Calu3 (cell line): ENCODE data around the gene ELOVL5. TPM values are rescaled to one million over a fixed set of nuclear protein-coding genes. Genes with fewer than 3 reads are reported as not detected.

Source experiments
- BruUV-seq: library from RNA; stranded (reverse); fragments of 400-500 nt; replicated peaks from 2 replicates; lab custom pipeline; 2021; lab: Mats Ljungman, UMichigan
- CTCF ChIA-PET: fragments of 300-600 bp; sonication (Branson Sonifier 250); formaldehyde crosslinking; loops from one replicate; lab custom pipeline; 2022; ENCODE audit warnings: antibody characterized with exemption; lab: Charles Lee
- DNase-seq: peaks from one replicate; pipeline ENCODE4 v3.0.0; 2022
- H3K27ac Mint-ChIP-seq: one replicate; pipeline ENCODE4 v1.8.0; 2022; ENCODE audit warnings: mixed read lengths; ENCODE audit not compliant: unreplicated experiment
- H3K27me3 Mint-ChIP-seq: one replicate; pipeline ENCODE4 v1.8.0; 2022; ENCODE audit warnings: mixed read lengths; ENCODE audit not compliant: unreplicated experiment
- H3K36me3 Mint-ChIP-seq: one replicate; pipeline ENCODE4 v1.8.0; 2022; ENCODE audit warnings: mild to moderate bottlenecking, moderate library complexity, mixed read lengths; ENCODE audit not compliant: insufficient read depth, unreplicated experiment
- H3K4me1 Mint-ChIP-seq: one replicate; pipeline ENCODE4 v1.8.0; 2022; ENCODE audit warnings: mild to moderate bottlenecking, low read depth, mixed read lengths; ENCODE audit not compliant: unreplicated experiment
- H3K4me3 Mint-ChIP-seq: one replicate; pipeline ENCODE4 v1.8.0; 2022; ENCODE audit warnings: mild to moderate bottlenecking, low read depth, moderate library complexity, mixed read lengths; ENCODE audit not compliant: unreplicated experiment
- H3K9me3 Mint-ChIP-seq: one replicate; pipeline ENCODE4 v1.8.0; 2022; ENCODE audit warnings: low read depth, mixed read lengths; ENCODE audit not compliant: unreplicated experiment
- intact Hi-C: fragments of 100-400 bp; cut with micrococcal nuclease; formaldehyde crosslinking; loops from one replicate; pipeline ENCODE4 v1.10.0; 2022; ENCODE audit not compliant: unreplicated experiment
- total RNA-seq: library from RNA; stranded (reverse); gene quantifications from 2 replicates; pipeline ENCODE4 v1.2.3, GENCODE V29; 2022
- TF ChIP-seq, protein P1 (sequence below): fragments of 200-600 bp; IDR thresholded peaks from one replicate; pipeline ENCODE4 v1.8.0; 2022; ENCODE audit warnings: antibody characterized with exemption; ENCODE audit not compliant: unreplicated experiment

ELOVL5 gene
- total RNA-seq, 1 experiment from 2014 or later = 114 TPM

DNA sequence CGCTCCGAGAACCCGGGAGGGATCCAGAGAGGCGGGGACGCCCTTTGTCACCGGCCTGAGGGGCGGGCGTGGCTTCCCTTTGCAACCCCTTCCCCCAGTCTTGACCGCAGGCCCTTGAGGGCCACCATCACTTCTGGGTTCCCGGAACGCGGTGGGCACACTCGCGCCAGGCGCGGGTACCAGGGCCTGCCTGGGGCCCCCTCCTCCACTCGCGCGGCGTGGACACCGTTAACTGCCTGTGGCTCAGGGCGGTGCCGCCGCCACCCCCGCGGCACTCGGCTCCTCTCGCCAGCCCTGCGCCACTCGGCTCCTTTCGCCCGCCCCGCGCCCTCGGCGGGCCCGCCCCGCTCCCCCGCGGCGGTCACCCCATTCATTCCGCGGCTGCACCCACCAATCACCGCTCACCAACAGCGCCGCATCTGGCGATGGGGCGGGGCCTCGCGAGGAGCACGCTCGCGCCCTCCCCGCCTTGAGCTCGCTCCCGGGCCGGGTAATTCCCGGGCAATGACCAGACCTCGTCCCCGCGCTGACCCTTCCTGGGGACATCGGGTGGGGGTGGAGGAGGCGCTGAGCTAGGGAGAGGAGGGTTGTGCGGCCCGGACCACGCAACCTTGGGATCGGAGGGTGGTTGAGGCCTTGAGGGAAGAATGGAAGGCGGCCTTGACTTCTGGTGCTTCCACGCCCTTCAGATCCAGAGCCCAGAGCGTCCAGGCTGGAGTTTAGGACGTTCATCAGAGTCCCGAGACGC is 10.5 kb upstream of the ELOVL5 start:
- intact Hi-C loops = no loop called here
- Mint-ChIP-seq H3K27me3 (peaks cover 2% of the 10 kb centered on the region), H3K27ac (peak overlapping the region; percentile 47), H3K4me3 (peak overlapping the region; percentile 74), H3K36me3 (peaks cover 7% of the 10 kb centered on the region), H3K4me1 (peaks cover 38% of the 10 kb centered on the region), H3K9me3 (no peaks in the 10 kb centered on the region)
- no TSS peak for BruUV-seq
- CTCF ChIA-PET = interaction anchor here (0.5 to 1.0 kb wide), 6 partner anchors 11 to 367 kb away, joined by 3 to 7 read pairs (median 5); no protein-coding TSS in a partner anchor
- peak; percentile 96 for DNase-seq
- TF ChIP-seq, protein P1, sequence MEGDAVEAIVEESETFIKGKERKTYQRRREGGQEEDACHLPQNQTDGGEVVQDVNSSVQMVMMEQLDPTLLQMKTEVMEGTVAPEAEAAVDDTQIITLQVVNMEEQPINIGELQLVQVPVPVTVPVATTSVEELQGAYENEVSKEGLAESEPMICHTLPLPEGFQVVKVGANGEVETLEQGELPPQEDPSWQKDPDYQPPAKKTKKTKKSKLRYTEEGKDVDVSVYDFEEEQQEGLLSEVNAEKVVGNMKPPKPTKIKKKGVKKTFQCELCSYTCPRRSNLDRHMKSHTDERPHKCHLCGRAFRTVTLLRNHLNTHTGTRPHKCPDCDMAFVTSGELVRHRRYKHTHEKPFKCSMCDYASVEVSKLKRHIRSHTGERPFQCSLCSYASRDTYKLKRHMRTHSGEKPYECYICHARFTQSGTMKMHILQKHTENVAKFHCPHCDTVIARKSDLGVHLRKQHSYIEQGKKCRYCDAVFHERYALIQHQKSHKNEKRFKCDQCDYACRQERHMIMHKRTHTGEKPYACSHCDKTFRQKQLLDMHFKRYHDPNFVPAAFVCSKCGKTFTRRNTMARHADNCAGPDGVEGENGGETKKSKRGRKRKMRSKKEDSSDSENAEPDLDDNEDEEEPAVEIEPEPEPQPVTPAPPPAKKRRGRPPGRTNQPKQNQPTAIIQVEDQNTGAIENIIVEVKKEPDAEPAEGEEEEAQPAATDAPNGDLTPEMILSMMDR = no peak

DNA sequence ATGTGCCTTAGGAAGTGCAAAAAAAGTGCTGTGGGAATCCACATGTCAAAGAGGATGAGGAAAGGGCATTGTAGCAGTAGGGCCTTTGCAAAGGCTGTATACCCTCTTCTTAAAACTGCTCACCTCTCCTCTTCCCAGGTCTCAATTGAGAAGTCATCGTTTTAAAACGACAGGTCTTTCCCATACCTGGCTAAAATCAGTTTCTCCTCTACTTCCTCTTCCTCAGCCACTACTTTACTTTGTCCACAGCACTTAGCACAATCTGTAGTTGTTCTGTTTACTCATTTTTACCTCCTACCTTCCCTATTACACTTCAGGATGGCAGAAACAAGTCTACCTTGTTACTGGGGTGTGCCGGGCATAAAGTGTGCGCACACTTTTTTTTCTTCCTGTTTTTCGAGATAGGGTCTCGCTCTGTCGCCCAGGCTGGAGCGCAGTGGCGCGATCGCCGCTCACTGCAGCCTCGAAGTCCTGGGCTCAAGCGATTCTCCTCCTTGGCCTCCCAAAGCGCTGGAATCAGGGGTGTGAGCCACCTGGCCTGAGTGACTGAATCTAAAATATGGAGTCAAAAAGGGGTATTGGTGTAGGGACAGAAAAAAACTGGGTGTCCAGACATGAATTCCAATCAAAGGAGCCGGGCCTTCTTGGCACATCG is 9.8 kb upstream of the ELOVL5 start:
- Mint-ChIP-seq H3K4me1 (peaks cover 38% of the 10 kb centered on the region), H3K27ac (peak overlapping the region; percentile 47), H3K36me3 (peaks cover 7% of the 10 kb centered on the region), H3K9me3 (no peaks in the 10 kb centered on the region), H3K4me3 (peak overlapping the region; percentile 74), H3K27me3 (peaks cover 9% of the 10 kb centered on the region)
- no peak for DNase-seq
- CTCF ChIA-PET = interaction anchor here (1.0 kb wide), 1 partner anchor 188 kb away, joined by 5 read pairs; no protein-coding TSS in a partner anchor
- intact Hi-C loops = no loop called here
- BruUV-seq = TSS peak; percentile 97
- TF ChIP-seq, protein P1 = no peak

DNA sequence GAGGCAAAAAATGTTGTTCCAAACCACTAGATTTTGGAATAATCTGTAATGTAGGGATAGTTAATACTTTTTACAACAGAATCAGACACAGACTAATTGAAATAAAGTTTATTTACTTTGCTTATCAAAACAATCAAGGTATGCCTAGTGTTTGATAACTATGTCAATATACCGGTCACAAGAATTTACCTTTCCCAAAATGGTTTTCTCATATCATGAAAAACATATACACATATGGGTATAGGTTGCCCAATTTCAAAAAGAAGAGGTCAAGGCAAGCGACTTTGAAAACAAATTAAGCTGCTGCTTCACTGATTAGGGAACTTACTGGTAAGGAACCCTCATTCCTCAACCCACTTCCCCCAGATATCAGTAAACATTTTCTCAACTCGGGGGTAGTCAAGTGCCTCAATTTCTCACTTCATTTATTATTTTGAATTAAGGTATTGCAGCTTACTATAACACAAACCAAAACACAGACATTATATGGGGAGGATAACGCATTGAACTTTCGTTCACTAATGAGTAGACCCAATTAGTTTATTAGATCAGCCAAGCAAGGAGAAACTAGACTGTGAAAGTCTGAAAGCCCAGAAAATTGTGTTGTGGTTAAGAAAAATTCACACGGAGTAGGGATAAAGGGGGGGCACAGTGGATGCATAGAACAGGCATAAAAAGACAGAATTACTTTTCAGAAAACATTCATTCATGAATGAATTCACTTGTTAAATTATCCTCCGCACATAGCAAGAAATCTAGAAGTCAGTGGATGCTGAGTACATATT is 9.0 kb upstream of the ELOVL5 start:
- Mint-ChIP-seq H3K36me3 (peaks cover 7% of the 10 kb centered on the region), H3K27me3 (peaks cover 16% of the 10 kb centered on the region), H3K9me3 (no peaks in the 10 kb centered on the region), H3K27ac (no peak overlapping the region), H3K4me3 (peak overlapping the region; percentile 74), H3K4me1 (peaks cover 38% of the 10 kb centered on the region)
- CTCF ChIA-PET = no interaction called here
- intact Hi-C loops = no loop called here
- no TSS peak for BruUV-seq
- no peak for DNase-seq
- TF ChIP-seq, protein P1 = no peak

DNA sequence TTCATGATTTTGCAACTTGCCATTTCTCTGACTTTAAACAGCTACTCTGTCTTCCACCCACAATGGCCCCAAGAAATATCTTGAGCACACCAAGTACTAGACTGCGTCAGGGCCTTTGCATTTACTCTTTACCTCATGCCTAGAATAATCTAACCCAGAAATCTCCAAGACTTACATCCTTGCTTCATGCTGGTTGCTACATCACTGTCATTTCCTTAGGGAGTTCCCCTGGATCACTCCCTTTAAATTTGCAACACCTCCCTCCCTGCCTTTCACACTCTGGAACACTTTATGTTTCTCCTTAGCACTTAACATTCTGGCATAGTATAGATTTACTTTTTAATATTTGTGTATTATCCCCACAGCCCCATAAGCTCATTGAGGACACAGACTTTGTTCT is 4.9 kb upstream of the ELOVL5 start:
- TF ChIP-seq, protein P1 = no peak
- intact Hi-C loops = no loop called here
- Mint-ChIP-seq H3K36me3 (peaks cover 14% of the 10 kb centered on the region), H3K9me3 (no peaks in the 10 kb centered on the region), H3K4me1 (peaks cover 11% of the 10 kb centered on the region), H3K4me3 (no peak overlapping the region), H3K27me3 (peaks cover 25% of the 10 kb centered on the region), H3K27ac (no peak overlapping the region)
- BruUV-seq = no TSS peak
- DNase-seq = no peak
- CTCF ChIA-PET = no interaction called here
